HCT116 (cell line): ENCODE results near the gene NHSL2.

ENCODE experiments used
- CBX3 ChIP-seq: IDR thresholded peaks from 2 replicates; pipeline ENCODE4 v1.6.1; 2012; ENCODE audit warnings: low read depth
- EZH2 ChIP-seq: fragments of 200-600 bp; sonication (generic); IDR thresholded peaks from 2 replicates; pipeline ENCODE4 v1.6.1; 2017; ENCODE audit warnings: antibody characterized with exemption, mixed run types
- MAX ChIP-seq: IDR thresholded peaks from 2 replicates; pipeline ENCODE4 v1.6.1; 2012
- YY1 ChIP-seq: IDR thresholded peaks from 2 replicates; pipeline ENCODE4 v1.6.1; 2011; ENCODE audit warnings: low read length, low read depth, moderate library complexity, mild to moderate bottlenecking; ENCODE audit not compliant: insufficient replicate concordance; ENCODE audit errors: extremely low read depth
- TF ChIP-seq, protein P1 (sequence below), 3 experiments: fragments of 200-600 bp in 1 of 3; sonication (generic) in 1 of 3; IDR thresholded peaks in 2 of 3; conservative IDR thresholded peaks in 1 of 3; 2 replicates each; pipeline ENCODE4 v1.5.1; 2012 to 2017; ENCODE audit warnings: low read depth in 2 of 3, low read length in 2 of 3, antibody characterized with exemption in 1 of 3, borderline replicate concordance in 1 of 3, control low read depth in 1 of 3, mild to moderate bottlenecking in 1 of 3, mixed read lengths in 1 of 3, mixed run types in 1 of 3, moderate library complexity in 1 of 3; ENCODE audit not compliant: insufficient read depth in 1 of 3

GRCh38 chrX:71994601-71995000 lies 84.0 kb downstream of the NHSL2 start:
- TF ChIP-seq, protein P1, sequence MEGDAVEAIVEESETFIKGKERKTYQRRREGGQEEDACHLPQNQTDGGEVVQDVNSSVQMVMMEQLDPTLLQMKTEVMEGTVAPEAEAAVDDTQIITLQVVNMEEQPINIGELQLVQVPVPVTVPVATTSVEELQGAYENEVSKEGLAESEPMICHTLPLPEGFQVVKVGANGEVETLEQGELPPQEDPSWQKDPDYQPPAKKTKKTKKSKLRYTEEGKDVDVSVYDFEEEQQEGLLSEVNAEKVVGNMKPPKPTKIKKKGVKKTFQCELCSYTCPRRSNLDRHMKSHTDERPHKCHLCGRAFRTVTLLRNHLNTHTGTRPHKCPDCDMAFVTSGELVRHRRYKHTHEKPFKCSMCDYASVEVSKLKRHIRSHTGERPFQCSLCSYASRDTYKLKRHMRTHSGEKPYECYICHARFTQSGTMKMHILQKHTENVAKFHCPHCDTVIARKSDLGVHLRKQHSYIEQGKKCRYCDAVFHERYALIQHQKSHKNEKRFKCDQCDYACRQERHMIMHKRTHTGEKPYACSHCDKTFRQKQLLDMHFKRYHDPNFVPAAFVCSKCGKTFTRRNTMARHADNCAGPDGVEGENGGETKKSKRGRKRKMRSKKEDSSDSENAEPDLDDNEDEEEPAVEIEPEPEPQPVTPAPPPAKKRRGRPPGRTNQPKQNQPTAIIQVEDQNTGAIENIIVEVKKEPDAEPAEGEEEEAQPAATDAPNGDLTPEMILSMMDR (IDR thresholded peaks at IDR 0.05 in 2 of 3, conservative IDR thresholded peaks at IDR 0.05 in 1 of 3; ENCODE audit: borderline replicate concordance in 1 of 3, insufficient read depth in 1 of 3, low read depth in 2 of 3, low read length in 2 of 3): no peak
- no peak for TF ChIP-seq EZH2
- no peak for TF ChIP-seq MAX
- TF ChIP-seq CBX3: no peak
- TF ChIP-seq YY1: no peak
